HepG2 (cell line): ENCODE results near the gene GLRX5. TPM values are rescaled to one million over a fixed set of nuclear protein-coding genes. Genes with fewer than 3 reads are reported as not detected.
A peak's percentile ranks its signal among the peaks of the same experiment; 100 is the strongest.

Experiments
- ARNTL ChIP-seq: sonication (generic); formaldehyde crosslinking; IDR thresholded peaks from 2 replicates; pipeline ENCODE4 v1.4.0; 2020; ENCODE audit warnings: mild to moderate bottlenecking, missing genetic modification reagents
- BHLHE40 ChIP-seq: IDR thresholded peaks from 2 replicates; pipeline ENCODE4 v1.6.1; 2011; ENCODE audit warnings: low read length, improper control_type of control experiment
- CBFB ChIP-seq: sonication (generic); formaldehyde crosslinking; IDR thresholded peaks from 2 replicates; pipeline ENCODE4 v1.4.0; 2020; ENCODE audit warnings: missing genetic modification reagents
- DRAP1 ChIP-seq: IDR thresholded peaks from 2 replicates; pipeline ENCODE4 v1.6.1; 2016; ENCODE audit warnings: missing genetic modification reagents, missing compliant biosample characterization
- ELF1 ChIP-seq: sonication (generic); formaldehyde crosslinking; IDR thresholded peaks from 2 replicates; pipeline ENCODE4 v1.4.0; 2020; ENCODE audit warnings: missing genetic modification reagents
- FLYWCH1 ChIP-seq: sonication (generic); formaldehyde crosslinking; IDR thresholded peaks from 2 replicates; pipeline ENCODE4 v1.8.1; 2023; ENCODE audit warnings: mild to moderate bottlenecking, missing genetic modification reagents
- HMG20B ChIP-seq: conservative IDR thresholded peaks from 2 replicates; pipeline ENCODE4 v1.6.1; 2016; ENCODE audit warnings: missing genetic modification reagents, missing compliant biosample characterization
- JUND ChIP-seq: sonication (generic); formaldehyde crosslinking; IDR thresholded peaks from 2 replicates; pipeline ENCODE4 v1.8.0; 2022; ENCODE audit warnings: mild to moderate bottlenecking, missing genetic modification reagents
- LCORL ChIP-seq, 2 experiments: fragments of 450-650 bp in 1 of 2; sonication (generic) in 1 of 2; formaldehyde crosslinking in 1 of 2; IDR thresholded peaks; 2 replicates each; pipeline versions ENCODE4 v1.5.0 to v1.6.1; 2017 to 2020; ENCODE audit warnings: antibody characterized with exemption in 1 of 2, missing genetic modification reagents in 1 of 2
- MAZ ChIP-seq, 2 experiments: sonication (generic) in 1 of 2; formaldehyde crosslinking in 1 of 2; IDR thresholded peaks; 2 replicates each; pipeline versions ENCODE4 v1.5.0 to v1.6.1; 2012 to 2020; ENCODE audit warnings: low read depth in 2 of 2, mild to moderate bottlenecking in 2 of 2, borderline replicate concordance in 1 of 2, improper control_type of control experiment in 1 of 2, low read length in 1 of 2, missing genetic modification reagents in 1 of 2, moderate library complexity in 1 of 2
- MNT ChIP-seq: fragments of 450-650 bp; IDR thresholded peaks from 2 replicates; pipeline ENCODE4 v1.6.1; 2016
- RCOR2 ChIP-seq: IDR thresholded peaks from 2 replicates; pipeline ENCODE4 v1.6.1; 2016; ENCODE audit warnings: missing biosample characterization, missing genetic modification reagents
- SSRP1 ChIP-seq: IDR thresholded peaks from 2 replicates; pipeline ENCODE4 v1.6.1; 2016; ENCODE audit warnings: control low read depth
- ZC3H13 ChIP-seq: sonication (generic); formaldehyde crosslinking; IDR thresholded peaks from 2 replicates; pipeline ENCODE4 v1.8.1; 2023; ENCODE audit warnings: mild to moderate bottlenecking, missing genetic modification reagents, moderate library complexity
- ZEB1 ChIP-seq: IDR thresholded peaks from 2 replicates; pipeline ENCODE4 v1.6.1; 2012; ENCODE audit warnings: mild to moderate bottlenecking, low read depth, inconsistent platforms; ENCODE audit not compliant: insufficient replicate concordance
- ZNF205 ChIP-seq: IDR thresholded peaks from 2 replicates; pipeline ENCODE4 v1.6.1; 2018; ENCODE audit warnings: missing biosample characterization, missing genetic modification reagents
- ZNF276 ChIP-seq: sonication (generic); formaldehyde crosslinking; IDR thresholded peaks from 2 replicates; pipeline ENCODE4 v1.4.0; 2020; ENCODE audit warnings: mild to moderate bottlenecking, low read depth, missing genetic modification reagents
- ZNF513 ChIP-seq: sonication (generic); formaldehyde crosslinking; conservative IDR thresholded peaks from 2 replicates; pipeline ENCODE4 v1.5.0; 2020; ENCODE audit warnings: missing genetic modification reagents
- ZNF546 ChIP-seq: sonication (generic); formaldehyde crosslinking; conservative IDR thresholded peaks from 2 replicates; pipeline ENCODE4 v1.8.1; 2023; ENCODE audit warnings: mild to moderate bottlenecking, missing genetic modification reagents
- ZNF605 ChIP-seq: sonication (generic); formaldehyde crosslinking; IDR thresholded peaks from 2 replicates; pipeline ENCODE4 v1.8.0; 2022; ENCODE audit warnings: mild to moderate bottlenecking, missing genetic modification reagents
- ZNF614 ChIP-seq: IDR thresholded peaks from 2 replicates; pipeline ENCODE4 v1.6.1; 2018; ENCODE audit warnings: missing biosample characterization, missing genetic modification reagents, inconsistent platforms, borderline replicate concordance
- ZNF674 ChIP-seq: sonication (generic); formaldehyde crosslinking; IDR thresholded peaks from 2 replicates; pipeline ENCODE4 v1.5.0; 2020; ENCODE audit warnings: low read depth, mild to moderate bottlenecking, missing genetic modification reagents
- ZSCAN31 ChIP-seq: sonication (generic); formaldehyde crosslinking; IDR thresholded peaks from 2 replicates; pipeline ENCODE4 v1.5.0; 2020; ENCODE audit warnings: low read depth, mild to moderate bottlenecking, missing genetic modification reagents
- polyA plus RNA-seq, 8 experiments: library from polyadenylated mRNA; depleted of rRNA in 3 of 8; stranded (reverse) in 7 of 8; unstranded in 1 of 8; fragments of >200 nt; fragmentation: Illumina TruSeq in 4 of 8; extraction: Trizol in 4 of 8; gene quantifications; 2 replicates each; pipeline versions ENCODE4 v1.2.1 to v1.2.3, GENCODE V29; 2011 to 2016; ENCODE audit warnings: low read depth in 4 of 8, missing spikeins in 1 of 8, mixed read lengths in 1 of 8; ENCODE audit not compliant: insufficient read depth in 1 of 8
- total RNA-seq, 5 experiments: library from RNA; depleted of rRNA; stranded (reverse); fragments of >200 nt; fragmentation: Illumina TruSeq; extraction: Trizol; gene quantifications; 2 replicates each; pipeline ENCODE4 v1.2.3, GENCODE V29; 2016; ENCODE audit warnings: low read depth in 1 of 5
- TF ChIP-seq, protein P1 (sequence below): sonication (generic); formaldehyde crosslinking; IDR thresholded peaks from 2 replicates; pipeline ENCODE4 v1.4.0; 2020; ENCODE audit warnings: mild to moderate bottlenecking, missing genetic modification reagents

Gene GLRX5
- total and polyA plus RNA-seq, 2 of the 13 experiments (the other 11 are each of a cell fraction or from before 2014, with no cell fraction given) = 122 to 146 TPM

GRCh38 chr14:95547626-95548327 is 12.9 kb downstream of the GLRX5 start (continued):
- TF ChIP-seq ZEB1 (no peak), FLYWCH1 (CRISPR knock-in tag) (no peak), ZNF546 (no peak), RCOR2 (CRISPR knock-in tag) (peak; percentile 59; the same call in 1 of the 2 replicates), ARNTL (CRISPR knock-in tag) (no peak), ZNF276 (CRISPR knock-in tag) (no peak), CBFB (CRISPR knock-in tag) (no peak), ZSCAN31 (peak; percentile 61; the same call in 1 of the 2 replicates), MAZ (IDR thresholded peaks at IDR 0.05; ENCODE audit: borderline replicate concordance, low read depth, low read length) (no peak), MAZ (CRISPR knock-in tag; IDR thresholded peaks at IDR 0.05; ENCODE audit: low read depth) (no peak), BHLHE40 (no peak), ZNF674 (CRISPR knock-in tag) (no peak), ZNF205 (CRISPR knock-in tag) (no peak), LCORL (IDR thresholded peaks at IDR 0.05) (no peak), LCORL (CRISPR knock-in tag; IDR thresholded peaks at IDR 0.05) (peak; percentile 52), ELF1 (CRISPR knock-in tag) (no peak), SSRP1 (CRISPR knock-in tag) (peak; percentile 79; the same call in 1 of the 2 replicates), HMG20B (CRISPR knock-in tag) (no peak), ZNF605 (no peak), ZC3H13 (no peak; the same call in 1 of the 2 replicates), DRAP1 (peak; percentile 46; the same call in 1 of the 2 replicates), ZNF614 (CRISPR knock-in tag) (peak; percentile 37; the same call in 1 of the 2 replicates), JUND (peak; percentile 89), MNT (peak; percentile 16; the same call in 1 of the 2 replicates), ZNF513 (no peak)
- TF ChIP-seq, protein P1, sequence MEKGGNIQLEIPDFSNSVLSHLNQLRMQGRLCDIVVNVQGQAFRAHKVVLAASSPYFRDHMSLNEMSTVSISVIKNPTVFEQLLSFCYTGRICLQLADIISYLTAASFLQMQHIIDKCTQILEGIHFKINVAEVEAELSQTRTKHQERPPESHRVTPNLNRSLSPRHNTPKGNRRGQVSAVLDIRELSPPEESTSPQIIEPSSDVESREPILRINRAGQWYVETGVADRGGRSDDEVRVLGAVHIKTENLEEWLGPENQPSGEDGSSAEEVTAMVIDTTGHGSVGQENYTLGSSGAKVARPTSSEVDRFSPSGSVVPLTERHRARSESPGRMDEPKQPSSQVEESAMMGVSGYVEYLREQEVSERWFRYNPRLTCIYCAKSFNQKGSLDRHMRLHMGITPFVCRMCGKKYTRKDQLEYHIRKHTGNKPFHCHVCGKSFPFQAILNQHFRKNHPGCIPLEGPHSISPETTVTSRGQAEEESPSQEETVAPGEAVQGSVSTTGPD (CRISPR knock-in tag) = no peak
